Measurements from ENCODE around the gene SLC12A7.
"Not testable (repeated sequence)": the region's sequence is repeated elsewhere in the genome, so short reads cannot be mapped to it uniquely, and the experiment has no call there.

Gene SLC12A7

DNA sequence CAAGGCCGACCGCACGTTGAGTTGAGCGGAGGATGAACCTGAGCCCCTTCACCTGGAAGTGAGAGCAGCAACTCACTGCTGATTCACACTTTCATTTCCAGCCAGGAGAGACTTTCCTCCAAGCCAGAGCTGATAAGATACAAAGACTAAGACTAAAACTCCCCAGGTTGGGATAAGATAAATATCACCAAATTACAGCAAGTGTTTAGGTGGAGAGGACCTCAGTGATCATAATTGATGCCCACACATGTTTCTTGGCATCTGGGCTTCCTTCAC lies 109.7 kb downstream of the SLC12A7 start:
- Histone ChIP-seq H3K4me3 (no peak overlapping the region), H3K27me3 (peaks cover 0 to 55% of the 10 kb centered on the region in 2 donors), H3K27ac (no peak overlapping the region), H3K36me3 (no peaks in the 10 kb centered on the region), H3K9me3 (no peaks in the 10 kb centered on the region), H3K4me1 (peaks cover 0 to 22% (median 16%) of the 10 kb centered on the region in 4 donors)
- TF ChIP-seq, protein P1, sequence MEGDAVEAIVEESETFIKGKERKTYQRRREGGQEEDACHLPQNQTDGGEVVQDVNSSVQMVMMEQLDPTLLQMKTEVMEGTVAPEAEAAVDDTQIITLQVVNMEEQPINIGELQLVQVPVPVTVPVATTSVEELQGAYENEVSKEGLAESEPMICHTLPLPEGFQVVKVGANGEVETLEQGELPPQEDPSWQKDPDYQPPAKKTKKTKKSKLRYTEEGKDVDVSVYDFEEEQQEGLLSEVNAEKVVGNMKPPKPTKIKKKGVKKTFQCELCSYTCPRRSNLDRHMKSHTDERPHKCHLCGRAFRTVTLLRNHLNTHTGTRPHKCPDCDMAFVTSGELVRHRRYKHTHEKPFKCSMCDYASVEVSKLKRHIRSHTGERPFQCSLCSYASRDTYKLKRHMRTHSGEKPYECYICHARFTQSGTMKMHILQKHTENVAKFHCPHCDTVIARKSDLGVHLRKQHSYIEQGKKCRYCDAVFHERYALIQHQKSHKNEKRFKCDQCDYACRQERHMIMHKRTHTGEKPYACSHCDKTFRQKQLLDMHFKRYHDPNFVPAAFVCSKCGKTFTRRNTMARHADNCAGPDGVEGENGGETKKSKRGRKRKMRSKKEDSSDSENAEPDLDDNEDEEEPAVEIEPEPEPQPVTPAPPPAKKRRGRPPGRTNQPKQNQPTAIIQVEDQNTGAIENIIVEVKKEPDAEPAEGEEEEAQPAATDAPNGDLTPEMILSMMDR (IDR thresholded peaks at IDR 0.05) = no peak
- intact Hi-C loops (cut with DNase I; ENCODE audit: low total_unique reads) = no loop called here
- DNase-seq = no peak

DNA sequence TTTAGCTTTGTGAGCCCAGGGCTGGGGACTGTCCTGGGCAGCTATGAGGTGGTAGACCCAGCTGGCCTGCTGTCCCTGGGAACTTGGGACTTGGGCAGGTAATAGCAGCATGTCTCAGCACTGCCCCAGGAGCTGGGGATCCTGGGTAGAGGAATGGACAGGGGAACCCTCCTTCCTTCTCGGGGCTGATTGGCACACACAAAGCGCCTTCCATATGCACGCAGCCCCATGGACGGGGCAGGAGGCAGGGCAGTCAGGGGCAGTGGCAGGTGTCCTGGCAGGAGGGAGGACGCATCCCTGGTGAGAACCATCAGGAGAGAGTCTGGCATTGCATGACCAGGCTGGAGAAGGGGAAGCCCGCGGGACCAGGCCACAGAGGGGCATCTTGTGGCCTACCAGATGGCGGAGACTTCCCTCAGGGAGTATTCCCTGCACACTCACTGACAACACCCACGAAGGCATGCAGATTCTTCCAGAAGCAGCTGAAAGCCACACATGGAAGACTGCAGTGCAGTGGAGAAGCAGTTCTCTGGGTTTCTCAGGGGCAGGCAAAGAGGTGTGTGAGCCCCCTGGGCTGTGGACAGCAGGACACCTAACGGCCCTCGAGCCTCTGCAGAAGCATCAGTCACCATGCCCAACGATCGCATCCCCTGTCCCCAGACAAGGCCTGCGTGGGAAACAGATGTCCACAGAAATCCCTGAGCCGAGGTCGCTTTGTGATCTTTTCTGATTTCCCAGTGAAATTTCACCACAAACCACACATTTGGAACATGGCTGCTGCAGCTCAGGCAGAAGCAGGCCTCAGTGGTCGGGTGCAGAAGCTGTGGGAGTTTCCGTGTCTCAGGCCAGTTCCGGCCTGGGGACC lies 110.2 kb downstream of the SLC12A7 start:
- Histone ChIP-seq H3K36me3 (no peaks in the 10 kb centered on the region), H3K9me3 (no peaks in the 10 kb centered on the region), H3K27ac (no peak overlapping the region), H3K4me3 (no peak overlapping the region), H3K4me1 (peaks cover 0 to 22% (median 16%) of the 10 kb centered on the region in 4 donors), H3K27me3 (peaks cover 0 to 49% of the 10 kb centered on the region in 2 donors)
- TF ChIP-seq, protein P1 (IDR thresholded peaks at IDR 0.05) = no peak
- DNase-seq = peak; percentile 17 to 48
- intact Hi-C loops (cut with DNase I; ENCODE audit: low total_unique reads) = no loop called here

DNA sequence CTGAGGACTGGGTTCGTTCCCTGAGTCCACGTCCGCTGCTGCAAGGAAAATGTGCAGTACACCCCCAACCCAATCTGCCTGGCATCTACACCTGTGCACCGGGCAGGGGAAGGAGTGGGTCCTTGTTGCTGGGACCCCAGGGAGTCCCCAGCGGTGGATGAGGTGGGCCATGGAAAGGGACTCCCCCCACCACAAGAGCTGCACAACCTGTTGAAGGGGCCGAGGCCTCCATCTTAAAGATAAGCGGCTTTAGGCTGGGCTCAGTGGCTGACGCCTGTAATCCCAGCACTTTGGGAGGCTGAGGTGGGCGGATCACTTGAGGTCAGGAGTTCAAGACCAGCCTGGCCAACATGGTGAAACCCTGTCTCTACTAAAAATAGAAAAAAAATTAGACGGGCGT lies 111.0 kb downstream of the SLC12A7 start:
- H3K4me3 ChIP-seq; H3K27ac ChIP-seq; H3K36me3 ChIP-seq; intact Hi-C loops (cut with DNase I; ENCODE audit: low total_unique reads); H3K9me3 ChIP-seq: not testable (repeated sequence)
- peaks cover 0 to 22% (median 16%) of the 10 kb centered on the region in 4 donors for H3K4me1 ChIP-seq
- peak; percentile 12 to 46 for DNase-seq
- peaks cover 0 to 41% of the 10 kb centered on the region in 2 donors for H3K27me3 ChIP-seq
